H1 (cell line): ENCODE results near the gene SNAPC1. TPM values are rescaled to one million over a fixed set of nuclear protein-coding genes. Genes with fewer than 3 reads are reported as not detected.

Experiments used
- BRCA1 ChIP-seq: IDR thresholded peaks from 2 replicates; pipeline ENCODE4 v1.6.1; 2012; ENCODE audit warnings: low read depth, low read length, improper control_type of control experiment
- CHD7 ChIP-seq: fragments of 300-600 bp; sonication (generic); IDR thresholded peaks from 2 replicates; pipeline ENCODE4 v1.7.1; 2012; ENCODE audit warnings: low read length, moderate library complexity, mild to moderate bottlenecking, inconsistent platforms; ENCODE audit not compliant: insufficient replicate concordance
- KDM5A ChIP-seq: fragments of 200-600 bp; IDR thresholded peaks from 2 replicates; pipeline ENCODE4 v1.7.1; 2012; ENCODE audit warnings: mild to moderate bottlenecking, low read length, inconsistent platforms, mixed read lengths
- SP4 ChIP-seq: IDR thresholded peaks from 2 replicates; pipeline ENCODE4 v1.6.1; 2012; ENCODE audit warnings: low read length, inconsistent platforms
- polyA plus RNA-seq, 7 experiments: library from polyadenylated mRNA; depleted of rRNA in 3 of 7; stranded (reverse) in 5 of 7; unstranded in 2 of 7; fragments of >200 nt in 5 of 7; fragments of 200-250 nt in 2 of 7; gene quantifications; 1 replicate in 5 of 7; 2 replicates in 1 of 7; 4 replicates in 1 of 7; pipeline versions ENCODE4 v1.2.1 to v1.2.3, GENCODE V29; 2011 to 2013; ENCODE audit warnings: missing spikeins in 2 of 7, mixed read lengths in 2 of 7
- total RNA-seq: library from RNA; stranded (reverse); fragmentation: NEBNext Ultra II Directional; extraction: Animal tissue kit (Norgen Biotek cat#: 25700); gene quantifications from 2 replicates; pipeline ENCODE4 v1.2.1, GENCODE V29; 2021

The SNAPC1 gene
- total and polyA plus RNA-seq, 2 of the 8 experiments (the other 6 are each of a cell fraction or from before 2014, with no cell fraction given), result 5.8 to 11.1 TPM

- TF ChIP-seq CHD7 (no peak), KDM5A (no peak), SP4 (no peak), BRCA1 (no peak)
- TF ChIP-seq, all 59 proteins: peak for 0
Observed at GRCh38 chr14:61720294-61720661, 41.9 kb upstream of the SNAPC1 start (continued).
